SK-MEL-5 (cell line): ENCODE data around the gene LYPD6B. TPM values are rescaled to one million over a fixed set of nuclear protein-coding genes. Genes with fewer than 3 reads are reported as not detected.

Experiments used
- DNase-seq: peaks from one replicate; pipeline ENCODE4 v3.0.0-alpha.2; 2016; ENCODE audit warnings: low read depth, low spot score
- in situ Hi-C: cut with HindIII; loops from 2 replicates; pipeline ENCODE4 v1.10.0; 2016; ENCODE audit warnings: low sequenced_read_pairs, high pct_unique_total_duplicates, low pct_unique_long_range_greater_than_20kb
- total RNA-seq: library from RNA; depleted of rRNA; stranded (reverse); fragments of >200 nt; shearing (Covaris generic); gene quantifications from 2 replicates; pipeline ENCODE4 v1.2.3, GENCODE V29; 2014

The LYPD6B gene
- total RNA-seq, 1 experiment from 2014 or later: not detected

DNA sequence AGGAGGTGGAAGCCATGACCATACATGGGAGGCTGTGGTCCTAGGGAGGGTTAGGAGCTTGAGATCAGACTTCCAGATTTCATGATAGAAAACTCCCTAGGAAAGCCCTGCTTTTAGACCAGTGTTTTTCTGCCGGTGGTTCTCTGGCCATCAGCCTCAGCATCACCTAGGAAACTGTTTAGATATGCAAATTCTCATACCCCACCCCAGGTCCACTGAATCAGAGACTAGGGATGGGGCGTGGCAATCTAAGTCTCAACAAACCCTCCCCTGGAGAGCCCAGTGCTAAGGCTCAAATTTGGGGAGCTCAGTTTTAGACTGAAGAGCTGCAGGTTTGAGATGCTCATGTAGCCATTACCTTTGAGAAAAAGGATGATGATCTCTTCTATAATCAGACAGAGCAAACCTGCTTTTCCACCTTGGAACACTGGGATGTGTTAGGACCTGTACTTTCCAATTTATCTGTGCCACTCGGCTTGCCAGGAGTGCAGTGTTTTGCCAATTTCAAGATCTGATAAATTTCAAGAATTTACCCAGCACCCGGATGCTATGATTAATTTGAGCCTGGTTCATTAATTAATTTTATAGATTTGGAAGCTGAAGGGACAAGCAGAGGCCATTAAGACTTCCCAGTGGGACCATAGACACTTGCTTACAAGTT is 31.5 kb upstream of the LYPD6B start:
- in situ Hi-C loops: no loop called here
- no peak for DNase-seq

DNA sequence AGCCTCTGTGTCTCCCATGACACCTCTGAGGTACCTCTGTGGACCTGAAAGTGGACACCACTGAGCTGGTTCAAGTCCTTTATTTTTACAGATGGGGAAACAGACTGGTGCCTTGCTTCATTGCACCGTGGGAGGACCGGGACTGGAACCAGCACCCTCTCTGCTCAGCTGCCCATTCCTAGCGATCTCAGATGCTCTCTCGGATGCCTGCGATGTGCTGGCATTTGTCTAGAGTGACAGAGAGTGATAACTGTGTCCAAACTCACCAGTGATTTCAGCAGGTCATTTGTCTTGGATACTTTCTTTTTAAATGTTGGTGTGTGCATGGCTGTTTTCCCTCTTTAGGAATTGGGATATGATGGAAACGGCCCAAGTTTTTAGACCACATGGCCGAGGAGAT is 30.1 kb upstream of the LYPD6B start:
- in situ Hi-C loops: no loop called here
- DNase-seq: no peak

DNA sequence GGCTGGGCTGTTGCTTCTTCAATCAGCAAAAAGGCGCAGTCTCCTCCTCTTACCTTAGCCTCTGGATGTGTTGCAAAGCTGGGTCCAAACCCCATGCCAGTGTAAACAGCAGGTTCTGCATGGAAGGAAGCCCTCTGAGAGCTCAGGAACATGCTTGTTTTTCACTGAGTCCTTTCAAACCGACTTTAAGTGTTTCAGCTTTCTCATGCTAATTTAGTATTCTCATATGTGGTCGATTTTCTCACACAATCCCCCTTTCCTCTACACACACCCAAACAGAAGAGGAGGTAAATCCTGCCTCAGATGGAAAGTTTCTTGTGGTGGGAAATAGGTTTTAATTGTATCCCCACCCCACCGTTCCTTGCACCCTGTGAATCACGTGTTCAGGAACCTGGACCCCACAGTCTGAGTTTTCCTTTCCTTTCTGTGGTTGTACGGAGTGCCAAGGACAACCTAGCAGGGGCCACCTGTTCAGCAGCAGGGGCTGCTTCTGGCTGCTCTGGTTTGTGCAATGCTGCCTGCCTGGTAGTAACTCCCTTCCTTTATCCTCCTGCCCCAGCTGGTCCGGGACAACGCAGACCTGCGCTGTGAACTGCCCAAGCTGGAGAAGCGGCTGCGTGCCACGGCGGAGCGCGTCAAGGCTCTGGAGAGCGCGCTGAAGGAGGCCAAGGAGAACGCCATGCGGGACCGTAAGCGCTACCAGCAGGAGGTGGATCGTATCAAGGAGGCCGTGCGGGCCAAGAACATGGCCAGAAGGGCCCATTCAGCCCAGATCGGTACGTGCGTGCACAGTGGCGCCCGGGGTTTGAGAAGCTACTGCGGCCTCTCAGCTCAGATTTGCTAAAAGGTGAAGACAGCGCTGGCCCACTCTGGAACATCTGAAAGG is 28.7 kb upstream of the LYPD6B start:
- in situ Hi-C loops: no loop called here
- no peak for DNase-seq

DNA sequence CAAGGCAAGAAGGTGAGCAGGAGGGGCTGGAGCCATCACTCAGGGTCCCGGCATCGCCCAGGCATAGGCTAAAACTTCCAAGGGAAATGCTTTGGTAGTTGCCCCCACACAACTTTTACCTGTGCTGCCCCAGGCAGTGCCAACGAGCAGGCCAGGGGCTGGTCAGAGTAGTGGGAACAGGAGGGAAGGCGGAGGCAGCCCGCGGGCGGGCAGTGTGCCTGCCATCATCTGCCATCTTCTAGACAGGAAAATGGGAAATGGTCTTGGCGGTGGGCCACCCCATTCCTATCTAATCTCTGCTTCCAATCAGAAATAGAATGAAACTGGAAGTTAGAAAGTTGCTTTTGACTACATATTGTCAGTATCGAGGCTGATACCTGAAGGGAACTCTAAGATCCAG is 26.0 kb upstream of the LYPD6B start:
- DNase-seq: no peak
- in situ Hi-C loops: no loop called here

- in situ Hi-C loops: no loop called here
- DNase-seq: no peak
Observed at GRCh38 chr2:149015501-149015900, 23.0 kb upstream of the LYPD6B start.

DNA sequence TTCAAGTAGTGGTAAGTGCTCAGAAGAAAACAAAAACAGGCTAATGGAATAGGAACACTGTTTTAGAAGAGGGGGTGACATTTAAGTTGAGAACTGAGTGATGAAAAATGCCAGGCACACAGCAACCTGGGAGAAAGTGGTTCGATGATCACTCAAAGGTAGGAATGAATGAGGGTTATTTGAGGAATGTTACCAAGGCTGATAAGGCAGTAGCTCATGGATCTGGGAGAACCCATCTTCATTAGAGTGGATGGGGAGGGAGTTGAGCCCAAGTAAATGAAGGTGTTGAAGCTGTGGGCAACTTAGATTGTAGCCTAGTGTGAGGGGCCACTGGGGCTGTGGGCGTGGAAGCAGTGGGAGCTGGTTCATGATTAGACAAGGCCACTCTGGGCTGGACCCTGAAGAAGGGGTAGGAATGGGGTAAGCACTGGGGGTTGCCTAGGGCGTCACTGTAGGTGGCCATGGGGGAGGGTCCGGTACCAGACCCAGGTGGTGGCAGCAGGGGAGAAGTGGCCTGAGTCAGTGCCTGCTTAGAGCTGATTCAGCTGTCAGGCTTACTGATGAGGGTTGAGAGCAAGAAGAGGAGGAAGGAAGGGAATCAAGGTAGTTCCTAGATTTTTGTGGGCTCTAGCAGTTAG is 22.5 kb upstream of the LYPD6B start:
- in situ Hi-C loops: no loop called here
- no peak for DNase-seq

GRCh38 chr2:149017116-149017985 is 21.1 kb upstream of the LYPD6B start:
- peak; percentile 73 for DNase-seq
- in situ Hi-C loops: no loop called here

DNA sequence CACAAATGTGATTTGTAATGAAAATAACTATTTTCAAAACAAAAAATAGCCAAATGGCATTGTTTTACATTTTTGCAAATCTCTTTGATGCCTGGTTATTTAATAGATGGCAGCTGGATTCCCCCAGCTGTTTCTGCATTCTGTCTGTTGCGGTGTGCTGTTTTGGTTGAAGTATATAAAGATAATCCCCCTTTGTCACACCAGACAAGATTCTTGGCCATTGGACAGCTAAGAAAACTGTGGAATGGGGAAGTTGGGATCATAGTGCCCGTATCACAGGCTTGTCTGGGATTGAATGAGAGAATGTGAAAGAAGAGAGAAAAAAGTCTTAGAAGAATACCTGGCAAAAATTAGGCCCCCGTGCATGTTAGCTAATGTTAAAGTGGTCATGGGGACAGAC is 19.5 kb upstream of the LYPD6B start:
- in situ Hi-C loops: no loop called here

GRCh38 chr2:149019768-149020167 is 18.7 kb upstream of the LYPD6B start:
- in situ Hi-C loops: no loop called here
- DNase-seq: no peak

More for the DNA sequence above, 19.5 kb upstream of the LYPD6B start:
- DNase-seq: no peak

DNA sequence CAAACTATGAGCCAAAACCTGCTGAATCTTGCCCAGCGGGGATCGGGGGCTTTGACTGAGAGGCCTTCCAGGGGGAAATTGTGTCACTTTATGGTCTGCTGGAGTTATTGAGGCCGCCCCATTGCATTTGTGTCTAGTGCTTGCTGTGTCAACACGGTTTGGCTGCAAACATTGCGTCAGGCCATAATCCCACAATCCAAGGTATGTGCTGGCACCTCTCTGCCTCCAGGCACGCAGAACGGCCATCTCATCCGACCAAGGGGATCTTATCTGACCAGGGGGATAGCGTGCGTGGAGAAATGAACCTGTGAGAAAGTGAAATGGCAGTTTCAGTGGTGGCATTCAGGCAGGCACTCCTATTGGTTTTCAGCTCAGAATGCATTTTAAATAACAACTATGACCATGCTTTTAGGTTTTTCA is 18.1 kb upstream of the LYPD6B start:
- in situ Hi-C loops: no loop called here
- no peak for DNase-seq

DNA sequence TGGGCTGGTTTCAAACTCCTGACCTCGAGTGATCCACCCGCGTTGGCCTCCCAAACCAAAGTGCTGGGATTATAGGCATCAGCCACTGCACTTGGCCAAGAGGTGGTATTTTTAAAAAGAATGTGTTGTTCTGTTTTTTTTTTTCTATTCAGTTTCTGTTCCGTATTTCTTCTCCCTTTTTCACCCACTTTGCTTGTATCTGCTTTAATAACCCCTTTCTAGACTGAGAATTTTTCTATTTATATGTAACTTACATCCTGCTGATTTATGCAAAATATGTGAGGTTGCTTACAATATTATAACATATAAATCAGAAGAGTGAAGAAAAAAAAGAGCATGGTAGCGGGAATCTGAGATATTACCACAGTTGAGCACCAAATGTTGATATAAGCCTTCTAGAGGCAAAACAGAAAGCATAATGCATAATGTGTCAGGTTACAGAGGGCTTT is 17.2 kb upstream of the LYPD6B start:
- no peak for DNase-seq
- in situ Hi-C loops: no loop called here

DNA sequence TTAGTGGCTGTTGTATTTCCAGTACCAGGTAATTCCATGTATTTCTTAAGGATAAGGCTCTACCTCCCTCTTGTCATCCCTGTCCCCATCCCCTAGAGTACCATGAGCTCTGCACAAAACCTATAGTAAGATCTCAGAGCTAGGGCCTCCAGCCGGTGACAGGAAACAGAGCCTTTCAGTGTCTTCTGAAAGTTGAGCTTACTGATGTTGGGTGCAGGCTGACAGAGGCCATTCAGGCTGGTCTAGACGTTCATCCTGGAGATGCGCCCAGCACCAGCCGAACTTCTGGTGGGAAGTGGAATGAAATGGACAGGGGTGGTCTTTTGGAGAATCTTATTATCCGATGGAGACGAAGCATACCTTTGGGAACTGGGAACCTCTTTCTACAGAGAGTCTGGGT is 16.7 kb upstream of the LYPD6B start:
- no peak for DNase-seq
- in situ Hi-C loops: no loop called here

DNA sequence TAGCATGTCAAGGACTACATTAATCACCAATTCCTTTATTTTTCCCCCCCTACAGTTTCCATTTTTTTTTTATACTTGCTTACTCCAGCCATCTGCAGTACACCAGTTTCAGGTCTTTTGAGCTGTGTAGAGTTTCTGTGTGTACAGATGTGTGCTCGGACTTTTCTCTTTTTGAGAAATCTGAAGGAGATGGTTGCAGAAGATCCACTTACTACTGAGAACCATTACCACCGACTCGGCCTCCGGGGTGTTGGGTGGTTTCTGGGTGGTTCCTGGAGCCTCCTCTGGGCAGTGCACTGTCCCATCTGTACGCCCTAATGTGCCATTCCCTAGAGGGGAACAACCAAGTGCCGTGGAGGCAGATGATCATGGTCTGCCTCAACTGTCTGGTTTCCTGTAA is 15.4 kb upstream of the LYPD6B start:
- in situ Hi-C loops: no loop called here
- no peak for DNase-seq

DNA sequence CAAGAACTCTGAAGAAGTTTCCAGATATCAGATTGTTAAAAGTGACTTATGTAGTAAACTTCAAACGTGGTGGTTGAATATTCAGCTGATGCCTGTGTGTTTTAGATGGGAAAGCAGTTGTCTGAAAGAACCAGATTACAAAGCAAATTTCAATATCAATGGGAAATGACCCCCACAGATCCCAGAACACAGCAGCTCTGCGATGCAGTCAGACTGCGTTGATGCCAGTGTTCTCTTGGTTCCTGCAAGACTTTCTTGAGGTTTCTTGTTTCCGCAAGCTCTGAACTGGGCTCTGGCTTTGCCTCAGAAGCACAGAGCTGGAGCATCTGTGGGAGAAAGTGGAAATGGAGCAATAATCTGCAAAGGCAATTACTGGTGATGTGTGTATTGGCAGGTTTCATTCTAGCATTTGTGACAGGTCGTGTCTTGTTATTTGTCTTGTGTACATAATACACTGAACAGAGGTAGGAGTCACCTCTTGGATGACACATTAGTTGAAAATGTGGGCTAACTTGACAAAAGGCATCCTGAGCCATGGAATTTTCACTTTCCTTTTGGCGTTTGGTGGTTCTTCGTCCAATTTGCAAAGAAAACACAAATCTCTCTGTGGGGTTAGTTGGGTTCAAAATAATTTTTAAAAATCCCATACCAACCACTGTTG is 10.8 kb upstream of the LYPD6B start:
- DNase-seq: no peak
- in situ Hi-C loops: no loop called here

DNA sequence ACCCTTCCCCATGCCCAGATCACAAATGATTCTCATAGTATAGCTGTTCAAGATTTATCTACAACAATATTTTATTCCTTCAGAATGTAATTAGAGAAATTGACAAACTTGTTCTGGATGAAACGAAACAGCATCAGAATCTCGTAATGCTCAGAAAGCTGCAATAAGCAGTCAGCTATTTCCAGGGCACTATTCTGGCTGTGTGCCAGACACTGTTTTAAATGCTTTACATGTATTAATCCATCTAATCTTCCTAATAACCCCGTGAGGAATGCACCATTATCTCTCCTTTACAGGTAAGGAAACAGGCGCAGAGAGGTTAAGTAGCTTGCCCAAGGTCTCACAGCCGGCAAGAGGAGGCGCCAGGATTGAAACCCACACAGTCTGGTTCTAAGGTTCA is 10.1 kb upstream of the LYPD6B start:
- in situ Hi-C loops: no loop called here
- no peak for DNase-seq

DNA sequence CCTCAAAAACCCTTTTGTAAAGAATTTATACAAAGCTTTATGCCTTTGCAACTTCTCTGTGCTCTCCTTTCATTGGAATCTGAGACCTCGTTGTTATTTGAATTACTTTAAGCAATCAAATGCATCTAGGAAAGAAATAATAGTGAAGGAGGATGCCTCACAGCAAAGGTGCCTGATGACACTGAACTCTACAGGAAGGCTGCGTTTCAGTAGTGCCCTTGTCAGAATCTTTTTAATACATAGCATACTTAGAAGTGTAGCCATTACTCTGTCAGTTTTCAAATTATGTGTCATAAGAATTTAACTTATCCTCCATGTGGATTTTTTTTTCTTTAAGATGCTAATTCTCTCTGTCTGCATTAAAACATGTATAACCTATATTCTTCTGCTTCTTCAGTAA is 9.6 kb upstream of the LYPD6B start:
- DNase-seq: no peak
- in situ Hi-C loops: no loop called here

DNA sequence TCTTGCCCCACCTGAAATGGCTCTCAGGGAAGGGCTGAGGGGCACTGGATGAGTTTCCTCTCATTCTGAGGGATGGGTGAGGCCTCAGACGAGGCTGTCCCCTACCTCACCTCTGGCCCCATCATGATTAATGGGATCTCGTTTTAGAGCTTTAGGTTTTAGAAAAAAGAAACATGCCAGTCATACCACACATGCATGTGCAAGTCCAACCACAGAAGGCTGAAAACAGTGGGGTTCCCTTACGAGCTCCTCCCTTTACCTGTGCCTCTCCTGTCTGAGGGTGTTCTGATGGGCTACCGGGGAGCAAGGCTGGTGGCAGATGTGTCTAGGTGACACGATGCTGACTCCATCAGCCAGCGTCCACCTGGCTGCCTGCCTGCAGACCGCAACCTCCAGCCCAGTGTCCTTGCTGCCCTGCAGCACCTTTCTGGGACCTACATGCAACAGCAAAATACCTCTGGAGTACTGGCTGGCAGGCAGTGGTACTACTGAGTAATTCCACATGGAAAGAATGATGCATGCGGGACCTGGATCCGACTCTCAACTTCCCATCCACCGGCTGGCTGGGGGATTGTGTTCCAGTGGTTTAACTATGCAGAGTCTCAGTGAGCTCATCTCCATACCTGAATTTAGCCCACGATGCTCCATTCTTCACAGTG is 9.1 kb upstream of the LYPD6B start:
- in situ Hi-C loops: no loop called here
- DNase-seq: no peak
